Retina (tissue), 1 donor: Measurements from ENCODE around the gene EBLN2.

Experiments
- DNase-seq: peaks from one replicate; pipeline ENCODE4 v3.0.0-alpha.2; 2016

The EBLN2 gene

DNA sequence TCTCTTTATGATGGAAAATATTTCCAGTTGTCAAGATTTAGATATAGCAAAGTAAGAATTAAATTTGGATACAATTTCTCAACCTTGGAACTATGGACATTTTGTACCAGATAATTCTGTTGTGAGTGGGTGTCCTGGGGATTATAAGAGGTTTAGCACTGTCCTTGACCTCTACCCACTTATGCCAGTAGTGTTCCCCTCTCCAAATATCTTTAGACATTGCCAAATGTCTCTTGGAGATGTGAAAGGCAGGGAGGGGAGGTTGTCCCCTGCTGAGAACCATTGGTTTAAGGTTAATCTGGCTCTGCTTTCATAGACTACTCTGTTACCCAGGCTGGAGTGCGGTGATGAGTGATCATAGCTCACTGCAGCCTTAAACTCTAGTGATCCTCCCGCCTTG is at the start of gene EBLN2:
TSS of gene EBLN2 (plus strand) at position 244 of the 400 bp plus-strand sequence. CDS start 423 bp downstream, outside the sequence.
- no peak for DNase-seq

DNA sequence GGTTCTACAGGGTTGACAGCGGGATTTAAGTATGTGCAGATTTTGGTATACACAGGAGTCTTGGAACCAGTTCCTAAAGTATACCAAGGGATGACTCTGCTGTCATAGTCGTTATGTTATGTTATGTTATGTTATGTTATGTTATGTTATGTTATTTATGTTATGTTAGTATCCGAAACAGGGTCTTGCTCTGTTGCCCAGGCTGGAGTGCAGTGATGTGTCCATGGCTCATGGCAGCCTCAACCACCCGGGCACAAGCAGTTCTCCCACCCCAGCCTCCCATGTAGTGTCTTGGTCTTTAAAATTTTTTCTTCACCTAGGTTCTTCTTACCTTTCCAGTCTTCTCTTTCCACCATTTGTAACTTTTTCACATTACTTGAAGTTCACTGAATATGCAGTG is 43.2 kb upstream of the EBLN2 start:
- DNase-seq = no peak

DNA sequence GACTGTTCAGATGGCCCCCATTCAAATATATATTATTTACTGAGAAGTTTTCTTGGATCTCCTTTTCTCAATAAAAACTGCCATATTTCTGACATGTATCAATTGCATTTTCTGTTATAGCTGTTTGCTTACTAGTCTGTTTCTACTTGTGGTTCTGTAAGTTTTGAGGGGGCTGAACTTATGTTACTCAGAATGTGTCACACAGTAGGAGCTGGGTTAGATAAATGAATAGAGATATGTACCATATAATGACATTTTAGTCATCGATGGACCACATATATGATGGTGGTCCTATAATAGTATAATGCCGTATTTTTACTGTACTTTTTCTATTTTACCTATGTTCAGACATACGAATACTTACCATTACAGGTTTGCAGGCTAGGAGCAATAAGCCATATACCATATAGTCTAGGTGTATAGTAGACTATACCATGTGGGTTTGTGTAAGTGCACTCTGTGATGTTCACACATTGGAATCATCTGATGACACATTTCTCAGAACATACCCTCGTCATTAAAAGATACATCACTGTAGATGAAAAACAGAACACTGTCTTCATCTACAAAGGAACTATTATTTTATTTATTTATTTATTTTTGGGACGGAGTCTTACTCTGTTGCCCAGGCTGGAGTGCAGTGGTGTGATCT is 42.5 kb upstream of the EBLN2 start:
- DNase-seq = no peak

DNA sequence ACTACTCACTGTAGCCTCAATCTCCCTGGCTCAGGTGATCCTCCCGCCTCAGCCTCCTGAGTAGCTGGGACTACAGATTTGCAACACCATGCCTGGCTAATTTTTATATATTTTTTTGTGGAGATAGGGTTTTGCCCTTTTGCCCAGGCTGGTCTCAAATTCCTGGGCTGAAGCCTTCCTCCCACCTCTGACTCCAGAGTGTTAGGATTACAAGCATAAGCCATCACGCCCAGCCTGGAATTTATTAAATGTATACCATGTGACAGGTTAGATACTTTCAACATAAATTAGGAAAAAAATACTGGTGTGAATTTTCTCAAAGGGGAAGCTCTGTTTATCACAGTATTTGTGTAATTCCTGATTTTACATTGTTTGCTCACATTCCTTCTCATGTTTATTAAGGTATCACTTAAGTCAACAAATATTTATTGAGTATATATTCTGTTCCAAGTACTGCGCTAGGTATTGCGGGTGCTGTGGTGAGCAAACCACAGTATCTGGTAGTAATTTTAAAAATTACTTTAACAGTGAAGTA is 40.1 kb upstream of the EBLN2 start:
- DNase-seq = no peak

DNA sequence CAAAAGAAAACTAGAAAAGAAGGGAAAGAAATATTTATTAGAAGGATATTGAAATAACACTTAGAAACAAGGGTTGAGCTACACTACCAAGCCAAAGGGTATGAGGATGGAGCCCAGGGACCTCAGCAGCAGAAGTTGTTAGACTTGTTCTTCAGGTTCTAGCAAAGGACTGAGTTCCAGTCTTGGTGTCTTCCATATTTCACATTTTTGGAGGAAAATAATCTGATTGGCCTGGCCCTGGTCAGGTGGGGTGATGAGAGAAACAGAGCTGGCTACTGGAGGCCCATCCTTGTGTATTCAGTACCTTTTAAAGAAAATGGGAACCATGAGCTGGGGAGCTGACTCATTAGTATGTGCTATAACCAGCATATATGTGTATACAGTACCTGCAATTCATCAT is 36.6 kb upstream of the EBLN2 start:
- DNase-seq = no peak

DNA sequence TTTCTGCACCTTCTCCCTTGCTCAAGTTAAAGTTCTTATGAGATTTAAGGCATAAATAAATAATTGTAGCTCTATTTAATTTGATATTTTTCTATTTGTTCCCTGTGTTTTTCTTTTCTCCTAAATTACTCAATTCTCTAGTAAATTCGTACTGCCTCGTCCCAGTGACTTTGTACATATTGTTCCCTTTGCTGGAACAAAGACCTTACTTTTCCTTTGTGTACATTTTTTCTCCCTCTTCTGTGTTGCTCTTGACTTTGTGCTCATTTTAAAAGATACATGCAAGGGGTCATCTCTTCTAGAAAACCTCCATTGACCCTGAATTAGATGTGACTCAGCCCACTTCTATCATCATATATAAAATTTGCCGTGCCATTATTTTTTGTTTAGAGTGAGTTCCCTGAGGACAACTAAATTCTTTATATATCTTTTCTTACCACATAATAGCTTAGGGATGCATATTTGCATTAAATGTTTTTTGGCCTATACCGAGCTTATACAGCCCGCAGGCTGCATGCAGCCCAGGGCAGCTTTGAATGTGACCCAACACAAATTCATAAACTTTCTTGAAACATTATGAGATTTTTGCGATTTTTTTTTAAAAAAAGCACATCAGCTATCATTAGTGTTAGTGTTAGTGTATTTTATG is 35.2 kb upstream of the EBLN2 start:
- DNase-seq = no peak

DNA sequence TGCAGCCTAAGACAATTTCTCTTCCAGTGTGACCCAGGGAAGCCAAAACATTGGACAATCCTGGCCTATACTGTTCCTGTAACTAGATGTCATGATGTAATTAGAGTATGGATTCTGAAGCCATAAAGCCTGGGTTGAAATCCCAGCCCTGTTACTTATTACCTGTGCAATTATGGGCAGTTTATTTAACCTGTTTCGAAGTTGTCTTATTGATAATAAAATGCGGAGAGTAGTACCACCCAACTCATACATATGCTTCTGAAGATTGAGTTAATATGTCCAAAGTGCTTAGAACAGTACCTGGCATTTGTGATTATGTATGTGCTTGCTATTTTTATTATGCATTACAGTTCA is 34.7 kb upstream of the EBLN2 start:
- no peak for DNase-seq

DNA sequence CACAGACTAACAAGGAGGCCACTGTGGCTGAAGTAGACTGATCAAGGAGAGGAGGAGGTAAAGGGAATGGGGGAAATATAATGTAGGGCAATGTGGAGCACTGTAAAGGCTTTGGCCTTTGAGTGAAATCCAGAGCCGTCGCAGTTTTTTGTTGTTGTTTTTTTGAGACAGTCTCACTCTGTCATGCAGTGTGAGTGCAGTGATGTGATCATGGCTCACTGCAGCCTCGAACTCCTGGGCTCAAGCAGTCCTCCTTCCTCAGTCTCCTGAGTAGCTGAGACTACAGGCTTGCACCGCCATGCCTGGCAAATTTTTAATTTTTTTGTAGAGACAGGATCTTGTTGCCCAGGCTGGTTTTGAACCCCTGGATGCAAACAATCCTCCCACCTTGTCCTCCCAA is 32.7 kb upstream of the EBLN2 start:
- DNase-seq = no peak

DNA sequence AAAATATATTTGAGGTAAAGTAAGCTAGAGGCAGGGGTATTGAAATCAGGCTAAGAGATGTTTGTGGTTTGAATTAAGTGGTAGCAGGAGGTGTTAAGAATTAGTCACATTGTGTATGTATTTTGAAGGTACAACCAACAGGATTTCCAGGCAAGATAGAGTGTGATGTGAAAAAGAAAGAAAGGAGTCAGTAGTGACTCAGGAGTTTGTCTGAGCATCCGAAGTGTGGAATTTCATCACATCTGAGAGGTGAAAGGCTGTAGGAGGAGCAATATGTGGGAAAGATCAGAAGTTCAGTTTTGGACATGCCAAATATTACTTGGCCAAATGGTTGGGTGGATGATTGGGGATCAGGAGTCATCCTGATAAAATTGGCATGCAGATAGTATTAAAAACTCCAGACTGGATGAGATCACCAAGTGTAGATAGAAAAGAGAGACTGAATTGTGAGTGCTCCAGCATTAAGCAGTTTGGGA is 32.1 kb upstream of the EBLN2 start:
- DNase-seq = no peak

DNA sequence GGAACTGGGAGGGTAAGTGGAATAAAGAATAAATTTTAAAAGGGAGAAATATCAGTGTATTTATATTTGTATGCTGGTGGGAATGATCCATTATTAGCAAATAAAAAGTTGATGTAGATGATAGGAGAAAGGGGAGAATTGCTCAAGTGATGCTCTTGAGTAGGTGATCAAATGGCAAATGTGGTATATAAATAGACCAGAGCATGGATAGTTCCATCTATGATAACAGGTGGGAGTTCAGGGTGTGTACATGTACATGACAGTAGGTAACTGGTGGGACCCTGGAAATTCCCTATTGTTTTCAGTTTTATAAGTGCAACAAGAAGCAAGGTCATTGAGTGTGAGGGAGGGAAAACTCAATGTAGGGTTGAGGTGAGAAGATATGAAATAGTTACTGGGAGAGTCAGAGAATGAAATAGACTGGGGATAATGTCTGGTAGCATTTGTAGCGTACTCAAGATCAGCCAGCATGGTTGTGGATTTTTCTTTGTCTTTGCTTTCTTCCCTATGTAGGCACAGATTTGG is 31.3 kb upstream of the EBLN2 start:
- no peak for DNase-seq

DNA sequence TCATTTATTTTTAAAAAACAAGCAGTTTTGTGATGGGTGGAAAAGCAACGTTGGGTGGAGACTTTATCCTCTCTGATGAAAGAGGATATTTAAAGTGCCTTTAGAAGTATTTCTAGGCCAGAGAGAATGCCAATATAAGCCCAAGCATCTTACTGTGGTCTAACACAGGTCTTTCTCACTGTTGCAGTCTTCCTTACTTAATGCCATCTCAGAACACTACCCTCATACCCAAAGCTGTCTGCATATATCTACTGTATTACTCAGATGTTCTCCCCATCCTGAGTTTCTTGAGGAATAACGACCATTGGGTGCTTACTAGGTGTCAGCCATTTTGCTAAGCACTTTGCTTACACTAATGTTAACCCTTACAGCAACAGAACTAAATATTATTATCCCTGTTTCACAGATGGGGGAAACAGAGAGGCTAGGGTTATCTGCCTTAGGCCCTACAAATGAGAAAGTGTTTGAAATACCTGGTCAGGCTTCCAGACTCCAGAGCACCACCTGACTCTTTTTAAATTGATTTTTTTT is 29.8 kb upstream of the EBLN2 start:
- DNase-seq = no peak

DNA sequence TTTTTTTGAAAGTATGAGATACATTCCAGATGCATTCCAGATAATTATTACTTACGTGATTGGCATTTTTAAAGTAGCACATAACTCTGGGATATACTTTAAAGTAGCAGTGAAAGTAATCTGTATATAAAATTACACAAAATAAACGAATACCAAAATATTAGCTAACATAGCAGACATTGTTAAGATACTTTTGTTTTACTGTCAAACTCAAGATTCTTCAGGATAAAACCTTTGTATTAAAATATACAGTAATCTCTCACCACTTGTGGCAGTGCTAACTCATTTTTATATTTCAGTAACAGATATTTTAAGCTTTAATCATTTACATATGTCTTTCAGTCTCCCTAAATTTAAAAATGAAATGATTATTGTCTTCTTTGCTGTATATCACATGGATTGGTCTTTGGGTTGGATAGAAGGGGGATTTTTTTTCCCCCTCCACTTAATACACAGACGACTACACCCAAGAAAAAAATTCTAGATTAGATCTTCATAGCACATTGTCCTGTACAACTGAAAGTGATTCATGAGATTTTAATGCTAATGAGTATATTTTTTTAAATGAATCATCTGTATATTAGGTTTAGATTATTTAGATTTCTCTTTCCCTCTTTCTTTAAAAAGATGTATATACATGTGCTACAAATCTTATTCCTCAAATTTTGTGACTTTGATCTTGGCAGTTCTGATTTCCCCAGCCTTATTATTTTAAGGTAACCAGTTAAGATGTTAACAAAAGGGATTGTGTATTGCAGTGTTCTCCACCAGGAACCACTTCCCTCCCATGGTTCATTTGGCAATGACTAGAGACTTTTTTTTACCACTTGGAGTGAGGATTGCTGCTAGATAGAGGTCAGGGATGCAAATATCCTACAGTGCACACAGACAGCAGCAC is 24.5 kb upstream of the EBLN2 start:
- DNase-seq = peak; percentile 6

DNA sequence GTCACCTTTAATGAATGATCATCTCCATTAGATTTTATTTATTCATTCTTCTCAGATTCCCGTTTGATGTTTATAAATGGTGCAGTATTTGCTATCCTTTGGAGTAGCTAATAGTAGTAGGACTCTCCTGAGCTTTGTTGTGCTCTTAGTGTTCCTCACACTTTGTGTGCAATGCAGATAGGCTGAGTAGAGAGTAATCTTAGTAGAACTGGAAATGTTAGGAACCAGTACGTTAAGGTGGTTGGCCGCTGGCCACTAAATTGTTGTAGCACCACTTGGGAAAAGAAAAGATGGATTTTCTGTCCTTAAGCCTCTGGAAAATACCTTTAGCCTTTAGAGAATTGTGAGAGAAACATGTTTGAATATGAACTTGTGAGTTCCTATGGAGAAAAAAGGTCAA is 19.9 kb upstream of the EBLN2 start:
- DNase-seq = no peak

DNA sequence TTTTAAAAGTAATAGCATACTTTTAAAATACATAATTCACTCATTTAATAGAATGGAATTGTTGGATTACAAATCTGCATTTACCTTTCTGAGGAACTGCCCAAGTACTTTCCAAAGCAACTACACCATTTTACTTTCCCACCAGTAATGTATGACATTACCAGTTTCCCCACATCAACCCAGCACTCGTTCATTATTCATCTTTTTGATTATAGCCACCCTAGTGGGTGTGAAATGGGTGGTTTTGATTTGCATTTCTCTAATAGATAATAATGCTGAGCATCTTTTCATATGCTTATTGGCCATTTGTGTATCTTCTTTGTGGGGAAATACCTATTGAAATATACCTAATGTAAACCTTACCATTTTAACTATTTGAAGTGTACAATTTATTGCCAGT is 18.0 kb upstream of the EBLN2 start:
- no peak for DNase-seq

DNA sequence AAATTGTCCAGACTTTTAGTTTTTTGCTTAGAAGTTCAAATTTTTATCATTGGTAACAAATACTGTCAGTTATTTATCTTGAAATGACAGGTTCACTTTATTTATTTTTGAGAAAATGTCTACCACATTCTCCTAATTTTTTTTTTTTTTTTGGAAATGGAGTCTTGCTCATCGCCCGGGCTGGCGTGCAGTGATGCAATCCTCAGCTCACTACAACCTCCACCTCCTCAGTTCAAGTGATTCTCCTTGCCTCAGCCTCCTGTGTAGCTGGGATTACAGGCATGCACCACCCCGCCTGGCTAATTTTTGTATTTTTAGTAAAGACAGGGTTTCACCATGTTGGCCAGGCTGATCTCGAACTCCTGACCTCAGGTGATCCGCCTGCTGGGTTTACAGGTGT is 16.1 kb upstream of the EBLN2 start:
- no peak for DNase-seq

DNA sequence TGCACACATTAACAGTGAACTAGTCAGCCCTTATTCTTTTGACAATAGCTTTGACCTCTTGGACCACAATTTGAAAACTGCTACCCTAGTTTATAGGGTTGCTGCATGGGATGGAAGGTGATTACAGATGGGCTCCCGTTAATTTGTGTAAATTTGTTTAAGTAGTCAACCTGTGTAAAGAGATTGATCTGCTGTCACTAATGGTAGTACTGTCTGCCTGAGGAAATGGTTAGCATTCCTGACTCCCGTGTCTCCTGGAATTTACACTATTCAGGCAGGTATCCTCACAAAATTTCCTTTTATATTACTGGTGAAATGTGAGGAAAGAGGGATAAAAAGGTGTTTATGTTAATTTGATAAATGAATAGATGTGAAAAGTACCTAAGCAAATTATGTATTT is 15.3 kb upstream of the EBLN2 start:
- no peak for DNase-seq

DNA sequence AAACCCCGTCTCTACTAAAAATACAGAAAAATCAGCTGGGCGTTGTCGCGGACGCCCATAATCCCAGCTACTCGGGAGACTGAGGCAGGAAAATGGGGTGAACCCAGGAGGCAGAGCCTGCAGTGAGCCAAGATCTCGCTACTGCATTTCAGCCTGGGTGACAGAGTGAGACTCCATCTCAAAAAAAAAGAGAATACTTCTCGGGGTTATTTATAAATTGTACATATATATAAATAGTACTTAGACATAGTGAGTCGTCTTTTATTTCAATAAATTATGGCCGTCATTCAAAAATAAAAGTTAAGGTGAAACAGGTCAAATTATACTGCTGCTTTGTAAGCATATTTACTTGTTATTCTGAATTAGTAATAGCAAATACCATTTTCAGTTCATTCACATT is 12.1 kb upstream of the EBLN2 start:
- DNase-seq = no peak

DNA sequence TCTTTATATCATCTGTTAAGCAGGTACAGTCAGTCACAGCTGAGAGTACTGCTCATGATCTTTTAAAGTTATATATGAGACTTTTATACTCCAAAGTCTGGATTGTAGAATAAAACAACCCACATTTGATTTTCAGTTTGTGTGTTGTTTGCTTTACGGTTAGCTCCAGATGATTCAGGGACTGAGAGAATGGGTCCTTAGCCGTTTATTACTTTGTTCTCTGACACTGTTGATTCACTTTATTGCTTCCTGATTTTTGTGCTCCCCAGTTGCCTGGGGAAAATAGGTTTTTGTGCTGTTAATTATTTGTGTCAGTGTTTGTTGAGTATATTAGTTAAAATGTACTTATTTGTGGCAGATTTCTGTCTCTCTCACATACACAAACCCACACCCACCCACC is 8.6 kb upstream of the EBLN2 start:
- no peak for DNase-seq

DNA sequence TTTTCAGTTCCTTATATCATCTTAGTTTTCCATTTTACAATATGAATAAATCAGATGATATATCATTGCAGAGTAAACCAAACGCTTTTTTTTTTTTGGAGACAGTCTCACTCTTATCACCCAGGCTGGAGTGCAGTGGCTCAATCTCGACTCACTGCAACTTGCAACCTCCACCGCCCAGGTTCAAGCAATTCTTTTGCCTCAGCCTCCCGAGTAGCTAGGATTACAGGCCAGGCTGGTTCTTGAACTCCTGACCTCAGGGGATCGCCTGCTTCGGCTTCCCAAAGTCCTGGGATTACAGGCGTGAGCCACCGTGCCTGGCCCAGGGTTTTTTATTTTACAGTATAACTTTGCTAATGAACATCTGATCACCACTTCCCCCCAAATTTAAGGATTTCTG is 5.9 kb upstream of the EBLN2 start:
- DNase-seq = no peak

DNA sequence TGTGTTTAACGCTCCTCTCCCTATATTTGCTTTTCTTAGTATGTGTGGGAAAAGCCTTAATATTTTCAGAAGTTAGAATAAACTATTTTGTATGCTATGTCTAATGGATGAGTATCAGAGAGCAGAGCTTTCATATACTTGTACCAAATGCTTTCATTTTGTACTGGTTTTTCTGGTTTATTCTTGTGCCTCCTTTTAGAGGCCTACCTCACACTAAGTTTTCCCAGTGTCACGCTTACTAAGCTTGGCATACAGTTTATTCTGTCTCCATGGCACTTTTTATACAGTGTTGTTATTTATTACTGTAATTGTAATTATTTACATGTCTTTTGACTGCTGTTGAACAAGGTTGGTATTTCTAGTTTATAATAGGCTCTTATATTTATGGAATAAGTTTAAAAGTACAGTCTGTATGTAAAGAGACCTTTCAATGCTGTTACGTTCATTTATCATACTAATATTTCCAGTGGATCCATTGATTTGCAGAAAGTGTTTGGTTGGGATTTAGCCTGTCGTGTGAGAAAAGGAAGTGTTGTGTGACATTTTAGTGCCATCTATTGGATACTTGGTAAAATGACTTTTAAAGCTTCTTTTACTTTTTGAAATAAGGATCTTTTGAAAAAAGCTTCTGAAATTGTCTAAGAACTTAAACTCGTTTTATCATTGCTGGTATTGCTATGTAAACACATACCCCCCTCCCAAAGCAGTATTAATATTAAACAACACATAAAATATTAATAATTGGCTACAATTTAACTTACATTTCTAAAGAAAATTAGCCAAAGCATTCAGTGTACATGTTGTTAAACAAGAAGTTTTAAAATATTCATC is 5.2 kb upstream of the EBLN2 start:
- DNase-seq = no peak

DNA sequence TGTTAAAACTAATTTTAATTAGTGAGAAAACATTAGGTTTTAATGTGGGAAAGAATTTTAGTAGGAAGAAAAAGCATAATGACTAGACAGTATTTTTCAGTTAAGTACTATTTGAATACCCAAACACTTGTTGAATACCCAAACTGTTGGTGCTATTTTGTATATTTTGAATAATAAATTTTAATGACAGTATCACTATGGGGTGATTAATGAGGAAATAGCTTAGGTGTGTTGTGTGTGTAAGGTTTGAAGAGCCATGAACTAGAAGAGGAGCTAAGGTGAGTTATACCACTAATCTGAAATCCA is 4.7 kb upstream of the EBLN2 start:
- no peak for DNase-seq

DNA sequence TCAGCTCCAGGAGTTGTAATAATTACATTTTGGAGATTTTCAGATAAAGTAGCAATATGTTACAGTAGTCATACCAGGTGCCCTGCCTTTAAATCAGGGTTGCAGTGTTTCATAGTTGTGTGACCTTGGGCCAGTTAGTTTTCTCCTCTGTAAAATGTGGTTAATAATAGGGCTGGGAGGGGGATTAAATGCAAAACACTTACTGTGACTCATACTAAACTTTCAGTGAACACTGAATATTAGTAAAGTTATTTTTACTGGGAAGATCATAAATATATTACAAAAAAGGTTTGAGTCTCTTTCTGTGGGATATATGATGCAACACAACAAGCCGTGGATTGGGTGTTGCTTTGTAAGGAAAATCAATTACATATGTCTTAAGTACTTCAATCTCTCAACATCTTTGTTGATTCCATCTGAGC is 1.1 kb upstream of the EBLN2 start:
- no peak for DNase-seq
